Measurements from ENCODE around the gene LRRC17.

LRRC17 gene

GRCh38 chr7:102988631-102989560, 76.1 kb downstream of the LRRC17 start:
- DNase-seq = peak; percentile 19 to 60 (median 50)

GRCh38 chr7:102990642-102991041, 77.8 kb downstream of the LRRC17 start:
- DNase-seq = no peak

- DNase-seq = peak in 3 of 4 experiments; percentile 31 to 68 (median 62)
These were observed 78.3 kb downstream of the LRRC17 start for GRCh38 chr7:102991077-102991539.

DNA sequence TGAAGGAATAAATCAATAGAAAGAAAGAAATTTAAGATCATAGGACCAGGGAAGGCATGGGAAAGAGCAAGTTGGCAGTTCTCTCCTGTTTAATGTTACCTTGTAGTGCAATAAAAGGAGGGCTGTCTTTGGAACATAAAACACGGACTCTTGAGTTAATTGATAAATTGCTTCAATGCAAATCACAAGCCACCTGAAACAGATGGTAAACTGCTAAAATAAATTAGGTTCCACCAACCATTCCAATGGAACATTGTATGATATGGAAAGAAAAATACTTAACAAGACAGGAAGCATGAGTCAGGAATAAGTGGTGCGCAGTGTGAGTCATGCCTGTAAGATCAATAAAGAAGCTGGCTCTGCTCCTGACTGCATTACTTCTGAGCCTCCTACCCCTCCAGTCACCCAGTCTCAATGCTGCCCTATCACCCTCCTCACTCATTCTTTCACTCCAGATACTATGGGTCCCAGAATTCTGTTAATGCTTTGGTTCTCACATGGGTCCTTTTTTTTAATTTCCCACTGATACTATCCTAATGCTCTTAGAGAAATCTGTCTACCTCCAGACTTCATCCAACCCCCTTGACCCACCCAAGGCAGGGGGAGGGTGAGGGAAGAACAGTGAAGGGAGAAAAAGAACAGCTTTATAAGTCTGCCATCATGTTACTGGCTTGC, 78.9 kb downstream of the LRRC17 start:
- DNase-seq = peak in 3 of 4 experiments; percentile 46 to 58 (median 48)

- DNase-seq = no peak
These were observed 79.7 kb downstream of the LRRC17 start for GRCh38 chr7:102992509-102992937.

- peak; percentile 18 to 60 (median 44) for DNase-seq
These were observed 80.3 kb downstream of the LRRC17 start for GRCh38 chr7:102992938-102993717.

DNA sequence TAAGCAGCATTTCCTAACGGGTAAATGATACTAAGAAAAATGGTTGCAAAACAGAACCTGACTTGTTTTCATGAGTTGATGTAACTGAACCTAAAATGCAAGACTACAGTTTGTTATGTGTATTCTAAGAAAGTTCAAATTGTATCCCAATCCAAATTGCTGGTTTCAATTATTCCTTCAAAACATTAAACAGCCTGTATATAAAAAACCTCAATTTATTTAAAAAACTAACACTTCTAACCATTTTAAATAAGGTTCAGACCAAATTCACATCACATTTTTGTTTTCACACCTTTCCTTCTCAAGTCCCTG, 80.9 kb downstream of the LRRC17 start:
- no peak for DNase-seq

- DNase-seq = no peak
These were observed 81.8 kb downstream of the LRRC17 start for GRCh38 chr7:102994567-102994966.
